Colonic mucosa (tissue), 4 donors: ENCODE measurements around the gene ADCY7. TPM values are rescaled to one million over a fixed set of nuclear protein-coding genes. Genes with fewer than 3 reads are reported as not detected.
A peak's percentile ranks its signal among the peaks of the same experiment; 100 is the strongest.

Experiments used
- DNase-seq: peaks from one replicate; pipeline ENCODE4 v3.0.0-alpha.2; 2020
- H3K27ac ChIP-seq: fragments of 200-600 bp; one replicate; pipeline ENCODE4 v1.8.0; 2021
- H3K27me3 ChIP-seq: fragments of 200-600 bp; one replicate; pipeline ENCODE4 v1.8.0; 2021
- H3K36me3 ChIP-seq: fragments of 200-600 bp; one replicate; pipeline ENCODE4 v1.8.0; 2021
- H3K4me1 ChIP-seq: fragments of 200-600 bp; one replicate; pipeline ENCODE4 v1.8.0; 2021; ENCODE audit warnings: mild to moderate bottlenecking
- H3K4me3 ChIP-seq: fragments of 200-600 bp; one replicate; pipeline ENCODE4 v1.8.0; 2021
- H3K9ac ChIP-seq, 2 donors: one replicate each; pipeline ENCODE4 v1.7.0; 2013; ENCODE audit warnings: control low read depth in 2 of 2, low read depth in 2 of 2, low read length in 2 of 2
- H3K9me3 ChIP-seq: fragments of 200-600 bp; one replicate; pipeline ENCODE4 v1.8.0; 2021
- CTCF ChIP-seq: fragments of 200-600 bp; IDR thresholded peaks from one replicate; pipeline ENCODE4 v1.8.0; 2022; ENCODE audit warnings: antibody characterized with exemption, mild to moderate bottlenecking
- intact Hi-C: fragments of 100-400 bp; cut with DNase I; formaldehyde crosslinking; loops from one replicate; pipeline ENCODE4 v1.14.1; 2022
- total RNA-seq, 2 donors: library from RNA; stranded (reverse); fragmentation: NEBNext Ultra II Directional in 1 of 2; extraction: Animal tissue kit (Norgen Biotek cat#: 25700) in 1 of 2; gene quantifications; one replicate each; pipeline ENCODE4 v1.2.1, GENCODE V29; 2021
- donor health status: healthy.
- donor health status: DM: no; HTN: no; CAD: no.
- donor health status: DM: no; HTN: no; CAD: no.

The ADCY7 gene
- total RNA-seq, 2 donors from 2014 or later: 15.8 to 19.2 TPM

GRCh38 chr16:50320310-50320709, 54.0 kb downstream of the ADCY7 start:
- Histone ChIP-seq H3K27me3 (no peaks in the 10 kb centered on the region), H3K36me3 (peaks cover 4% of the 10 kb centered on the region), H3K4me1 (no peaks in the 10 kb centered on the region), H3K9ac (no peak overlapping the region), H3K4me3 (no peak overlapping the region), H3K27ac (no peak overlapping the region), H3K9me3 (no peaks in the 10 kb centered on the region)
- no peak for TF ChIP-seq CTCF
- intact Hi-C loops: no loop called here
- no peak for DNase-seq

DNA sequence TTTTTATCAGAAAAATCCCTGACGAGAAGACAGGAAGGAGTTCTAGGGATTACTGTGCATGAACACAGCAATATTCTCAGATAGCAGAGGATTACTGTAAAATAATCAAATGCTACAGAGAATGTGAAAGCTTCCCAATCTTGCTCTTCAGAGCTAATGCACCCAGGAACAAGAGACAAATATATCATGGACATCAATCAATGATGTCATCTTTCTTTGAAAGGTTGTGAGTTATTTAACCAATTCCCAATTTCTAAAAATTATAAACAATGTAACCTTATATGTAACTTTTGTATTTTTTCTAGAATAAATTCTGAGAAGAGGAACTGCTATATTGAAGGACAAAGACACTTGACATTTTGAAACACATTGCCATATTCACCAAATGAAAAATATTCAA, 56.0 kb downstream of the ADCY7 start:
- intact Hi-C loops: no loop called here
- no peaks in the 10 kb centered on the region for H3K4me1 ChIP-seq
- H3K27ac ChIP-seq: no peak overlapping the region
- no peaks in the 10 kb centered on the region for H3K9me3 ChIP-seq
- peaks cover 4% of the 10 kb centered on the region for H3K36me3 ChIP-seq
- H3K9ac ChIP-seq: no peak overlapping the region
- no peak for TF ChIP-seq CTCF
- H3K27me3 ChIP-seq: no peaks in the 10 kb centered on the region
- DNase-seq: no peak
- no peak overlapping the region for H3K4me3 ChIP-seq

GRCh38 chr16:50323335-50324011, 57.1 kb downstream of the ADCY7 start:
- DNase-seq: no peak
- Histone ChIP-seq H3K36me3 (peaks cover 4% of the 10 kb centered on the region), H3K4me1 (no peaks in the 10 kb centered on the region), H3K9ac (no peak overlapping the region), H3K27ac (no peak overlapping the region), H3K27me3 (no peaks in the 10 kb centered on the region), H3K4me3 (no peak overlapping the region), H3K9me3 (no peaks in the 10 kb centered on the region)
- intact Hi-C loops: no loop called here
- peak; percentile 13 for TF ChIP-seq CTCF

DNA sequence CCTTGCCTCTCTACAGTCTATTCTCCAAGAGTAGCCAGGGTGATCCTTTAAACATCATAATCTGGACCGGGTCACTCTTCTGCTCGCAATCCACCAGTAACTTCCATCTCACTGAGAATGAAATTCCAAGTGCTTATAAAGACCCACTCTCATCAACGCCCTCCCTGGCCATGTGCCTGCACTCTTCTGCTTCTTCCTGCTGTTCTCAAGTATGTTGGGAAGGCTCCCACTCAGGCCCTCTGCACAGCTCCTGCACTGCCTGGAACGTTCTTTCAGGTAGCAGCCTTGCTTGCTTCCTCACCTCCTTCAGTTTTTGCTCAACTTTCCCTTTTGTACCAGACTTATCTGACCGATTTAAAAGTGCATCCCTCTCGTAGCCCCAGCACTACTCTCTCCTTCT, 58.0 kb downstream of the ADCY7 start:
- no peaks in the 10 kb centered on the region for H3K27me3 ChIP-seq
- no peak overlapping the region for H3K4me3 ChIP-seq
- TF ChIP-seq CTCF: no peak
- DNase-seq: no peak
- no peaks in the 10 kb centered on the region for H3K4me1 ChIP-seq
- H3K9ac ChIP-seq: no peak overlapping the region
- H3K9me3 ChIP-seq: no peaks in the 10 kb centered on the region
- intact Hi-C loops: no loop called here
- H3K36me3 ChIP-seq: peaks cover 4% of the 10 kb centered on the region
- no peak overlapping the region for H3K27ac ChIP-seq

DNA sequence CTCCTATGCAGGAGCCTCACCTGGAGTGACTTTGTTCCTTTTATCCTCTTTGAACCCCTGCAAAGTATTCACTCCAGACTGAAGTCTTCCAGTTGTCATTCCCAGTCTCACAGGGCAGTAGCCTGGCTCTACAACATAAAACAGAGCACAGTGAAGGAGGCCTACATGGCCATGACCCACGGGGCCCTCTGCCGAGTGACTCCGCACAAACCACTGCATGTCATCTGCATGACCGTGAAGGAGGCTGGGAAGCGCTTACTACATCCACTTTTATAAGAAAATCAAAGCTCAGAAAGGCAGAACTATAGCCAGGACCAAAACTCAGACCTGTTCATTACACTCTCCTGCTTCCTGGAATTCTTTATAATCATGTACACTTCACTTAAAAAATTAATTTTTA, 59.9 kb downstream of the ADCY7 start:
- DNase-seq: no peak
- H3K4me1 ChIP-seq: no peaks in the 10 kb centered on the region
- intact Hi-C loops: no loop called here
- H3K9me3 ChIP-seq: no peaks in the 10 kb centered on the region
- no peak overlapping the region for H3K9ac ChIP-seq
- no peaks in the 10 kb centered on the region for H3K36me3 ChIP-seq
- H3K27ac ChIP-seq: no peak overlapping the region
- H3K4me3 ChIP-seq: no peak overlapping the region
- no peaks in the 10 kb centered on the region for H3K27me3 ChIP-seq
- TF ChIP-seq CTCF: no peak
